ENCODE results near the gene GPSM1. TPM values are rescaled to one million over a fixed set of nuclear protein-coding genes. Genes with fewer than 3 reads are reported as not detected.

Gene GPSM1
- total RNA-seq (2014; rRNA removed; shearing (Covaris generic)), result 21.2 and 21.4 TPM in 2 replicates
- polyA plus RNA-seq (2015; cell fraction: cytosol; rRNA removed), result 25.9 and 33.0 TPM in 2 replicates
- polyA plus RNA-seq (2015; cell fraction: nucleus; rRNA removed), result 90.8 and 103 TPM in 2 replicates

GRCh38 chr9:136327304-136327974 is at the start of gene GPSM1:
Gene GPSM1 (plus strand): TSS chr9:136327539. CDS start chr9:136327696, 157 bp downstream.
- DNase-seq (ENCODE audit: low read depth, low spot score), result peak; percentile 26
- in situ Hi-C loops (cut with HindIII; ENCODE audit: low pct_unique_long_range_greater_than_20kb, low sequenced_read_pairs), result no loop called here

DNA sequence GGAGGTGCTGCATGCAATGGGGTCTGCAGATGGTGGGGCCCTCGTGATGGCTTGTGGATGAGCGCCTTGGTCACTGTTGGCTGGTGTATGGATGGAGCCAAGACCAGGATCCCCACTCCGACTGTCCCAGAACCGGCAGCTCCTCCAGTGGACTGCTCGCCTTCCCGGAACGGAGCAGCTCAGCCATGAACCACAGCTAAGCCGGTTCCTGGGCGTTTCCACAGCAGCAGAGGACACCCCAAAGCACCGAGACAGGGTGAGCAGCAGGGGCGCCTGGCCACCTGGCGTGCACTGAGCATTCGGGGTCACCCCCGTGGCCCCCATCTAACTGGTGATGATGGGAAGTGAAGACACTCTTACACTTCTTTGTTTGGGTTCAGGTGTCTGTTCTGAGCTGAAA is 49.6 kb upstream of the GPSM1 start:
- no peak for DNase-seq (ENCODE audit: low read depth, low spot score)

DNA sequence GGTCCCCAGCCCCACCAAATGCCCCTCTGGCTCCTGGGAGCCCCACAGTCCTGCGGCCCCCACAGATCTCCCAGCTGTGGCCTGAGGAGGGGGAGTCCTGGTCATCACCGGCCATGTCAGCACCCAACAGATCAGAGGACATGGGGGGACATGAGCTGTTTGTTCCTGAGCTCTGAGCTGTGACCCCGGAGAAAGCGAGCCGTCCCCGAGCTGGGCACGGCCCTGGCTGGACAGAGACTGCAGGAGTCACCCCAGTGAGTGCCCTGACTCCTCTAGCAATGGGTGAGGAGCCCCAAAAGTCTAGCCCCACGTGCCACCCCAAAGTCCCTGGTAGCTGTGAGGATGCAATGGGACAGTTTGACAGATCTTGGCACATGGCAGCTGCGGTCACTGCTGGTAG is 49.1 kb upstream of the GPSM1 start:
- no peak for DNase-seq (ENCODE audit: low read depth, low spot score)
- in situ Hi-C loops (cut with HindIII; ENCODE audit: low pct_unique_long_range_greater_than_20kb, low sequenced_read_pairs), result no loop called here

More for the DNA sequence above, 49.6 kb upstream of the GPSM1 start:
- in situ Hi-C loops (cut with HindIII; ENCODE audit: low pct_unique_long_range_greater_than_20kb, low sequenced_read_pairs), result no loop called here

- in situ Hi-C loops (cut with HindIII; ENCODE audit: low pct_unique_long_range_greater_than_20kb, low sequenced_read_pairs), result no loop called here
- no peak for DNase-seq (ENCODE audit: low read depth, low spot score)
These were observed 48.4 kb upstream of the GPSM1 start for GRCh38 chr9:136278894-136279293.

DNA sequence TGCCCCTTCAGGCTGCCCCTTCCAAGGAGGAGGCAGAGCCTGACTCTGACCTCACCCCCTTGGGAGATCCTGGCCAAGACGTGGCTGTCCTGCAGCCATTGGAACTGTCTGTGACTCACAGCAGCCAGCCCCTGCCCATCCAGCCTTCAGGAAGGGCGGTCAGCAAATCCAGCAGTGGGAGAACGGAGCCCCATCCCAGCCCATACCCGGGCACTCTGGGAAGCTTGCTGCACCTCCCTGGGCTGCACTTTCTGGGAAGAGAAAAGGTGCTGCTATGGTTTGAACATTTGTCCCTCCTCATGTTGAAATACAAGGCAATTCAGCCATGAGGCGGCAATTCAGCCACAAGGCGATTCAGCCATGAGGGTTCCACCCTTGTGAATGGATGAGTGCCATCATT is 47.9 kb upstream of the GPSM1 start:
- DNase-seq (ENCODE audit: low read depth, low spot score), result no peak
- in situ Hi-C loops (cut with HindIII; ENCODE audit: low pct_unique_long_range_greater_than_20kb, low sequenced_read_pairs), result no loop called here

DNA sequence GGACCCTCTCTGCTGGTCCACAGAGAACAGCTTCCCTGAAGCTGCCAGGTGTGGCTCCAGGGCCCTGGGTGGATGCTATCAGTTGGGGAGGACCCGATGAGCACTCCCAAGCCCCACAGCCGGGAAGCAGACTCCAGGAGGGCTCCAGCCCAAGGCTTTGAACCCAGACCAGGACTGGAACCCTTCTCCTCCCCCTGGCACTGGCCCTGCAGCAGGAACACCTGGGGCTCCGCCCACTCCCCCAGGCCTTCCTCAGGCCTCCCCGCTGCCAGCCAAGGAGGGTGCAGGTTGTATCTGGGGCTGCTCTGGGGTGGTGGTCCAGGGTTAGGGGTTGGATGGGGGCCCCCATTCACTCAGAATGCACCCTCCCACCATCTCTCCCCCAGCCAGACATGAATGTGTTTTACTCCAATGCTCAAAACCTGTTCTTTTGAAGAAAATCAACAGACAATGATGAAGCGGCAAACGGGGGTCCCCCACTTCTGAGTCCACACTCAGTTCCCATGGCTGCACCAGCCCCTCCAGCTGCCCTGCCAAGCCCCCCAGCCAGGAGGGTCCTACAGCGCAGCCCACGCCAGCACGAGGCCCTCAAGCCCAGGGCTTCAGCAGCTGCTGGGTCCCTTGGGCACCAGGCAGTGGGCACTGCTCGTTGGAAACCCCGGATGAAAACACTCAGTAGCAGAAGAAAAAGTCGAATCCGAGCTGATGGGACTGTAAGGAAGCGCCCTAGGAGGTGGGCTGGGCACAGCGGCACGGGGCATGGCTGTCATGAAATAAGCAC is 46.6 kb upstream of the GPSM1 start:
- no peak for DNase-seq (ENCODE audit: low read depth, low spot score)
- in situ Hi-C loops (cut with HindIII; ENCODE audit: low pct_unique_long_range_greater_than_20kb, low sequenced_read_pairs), result no loop called here

- DNase-seq (ENCODE audit: low read depth, low spot score), result no peak
- in situ Hi-C loops (cut with HindIII; ENCODE audit: low pct_unique_long_range_greater_than_20kb, low sequenced_read_pairs), result no loop called here
These were observed 45.7 kb upstream of the GPSM1 start for GRCh38 chr9:136281421-136282271.

DNA sequence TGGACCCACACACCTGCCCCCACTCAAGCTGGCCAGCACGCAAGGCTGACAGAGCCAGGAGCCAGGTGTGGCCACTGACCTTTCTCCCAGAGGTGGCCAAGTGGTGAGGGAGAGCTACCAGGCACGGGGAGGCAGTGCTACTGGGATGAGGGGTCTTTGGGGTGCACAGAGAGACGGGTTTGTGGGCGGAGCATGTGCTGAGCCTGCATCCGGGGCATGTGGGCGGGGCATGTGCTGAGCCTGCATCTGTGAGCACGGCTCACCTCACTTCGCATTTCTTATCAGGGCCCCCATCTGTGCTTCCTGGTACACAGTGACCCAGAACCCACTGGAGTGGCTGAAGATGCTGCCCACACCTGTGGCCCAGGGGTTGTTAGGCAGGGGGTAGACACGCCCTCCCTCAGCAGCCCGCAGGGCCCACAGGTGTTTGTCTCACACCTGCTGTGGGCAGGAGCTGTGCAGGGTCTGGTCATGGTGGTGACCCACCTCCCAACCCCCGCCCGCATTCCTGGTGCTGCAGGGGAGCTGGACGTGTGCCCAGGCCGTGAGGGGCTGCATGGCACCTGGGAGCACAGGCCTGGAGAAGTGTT is 45.0 kb upstream of the GPSM1 start:
- in situ Hi-C loops (cut with HindIII; ENCODE audit: low pct_unique_long_range_greater_than_20kb, low sequenced_read_pairs), result no loop called here
- no peak for DNase-seq (ENCODE audit: low read depth, low spot score)

- DNase-seq (ENCODE audit: low read depth, low spot score), result peak; percentile 78
- in situ Hi-C loops (cut with HindIII; ENCODE audit: low pct_unique_long_range_greater_than_20kb, low sequenced_read_pairs), result no loop called here
These were observed 43.8 kb upstream of the GPSM1 start for GRCh38 chr9:136283291-136284235.

- no peak for DNase-seq (ENCODE audit: low read depth, low spot score)
- in situ Hi-C loops (cut with HindIII; ENCODE audit: low pct_unique_long_range_greater_than_20kb, low sequenced_read_pairs), result no loop called here
These were observed 43.0 kb upstream of the GPSM1 start for GRCh38 chr9:136284311-136284710.

GRCh38 chr9:136284951-136285350 is 42.4 kb upstream of the GPSM1 start:
- in situ Hi-C loops (cut with HindIII; ENCODE audit: low pct_unique_long_range_greater_than_20kb, low sequenced_read_pairs), result no loop called here

DNA sequence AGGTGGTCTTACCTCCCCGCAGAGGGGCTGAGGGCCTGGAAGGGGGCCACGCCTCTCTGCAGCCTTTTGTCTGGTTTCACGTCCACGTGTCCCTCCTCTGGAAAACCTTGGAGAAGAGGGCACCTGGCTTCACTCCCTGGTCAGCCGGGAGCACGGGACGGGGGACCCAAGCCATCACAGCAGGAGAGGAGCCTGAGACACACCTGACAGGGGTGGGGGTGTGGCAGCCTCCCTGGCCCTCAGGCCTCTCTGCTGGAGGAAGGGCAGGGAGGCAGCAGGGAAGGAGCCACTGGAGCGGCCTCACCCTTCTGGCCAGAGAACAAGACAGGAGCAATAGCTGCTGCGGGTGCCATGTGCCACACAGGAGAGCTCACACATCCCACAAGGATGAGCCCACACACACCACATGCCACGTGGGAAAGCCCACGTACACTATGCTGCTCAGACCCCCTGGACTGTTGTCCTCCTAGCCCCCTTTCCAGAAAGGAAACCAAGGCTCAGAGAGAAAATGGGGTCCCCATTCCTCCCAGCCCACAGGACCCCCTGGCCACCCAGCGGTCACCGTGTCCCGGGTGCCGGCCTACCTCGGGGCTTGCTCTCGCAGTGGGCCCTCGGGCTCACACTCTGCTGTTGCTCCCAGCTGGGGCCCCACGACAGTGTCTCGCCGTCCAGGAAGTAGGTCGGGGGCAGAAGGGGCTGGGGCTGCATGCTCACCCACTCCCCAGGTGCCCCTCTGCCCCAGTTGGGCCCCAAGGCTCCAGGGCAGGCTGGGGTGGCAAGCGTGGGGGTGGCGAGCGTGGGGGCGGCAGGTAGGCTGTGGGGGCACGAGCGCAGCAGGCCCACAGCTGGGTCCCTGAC is 41.6 kb upstream of the GPSM1 start:
- in situ Hi-C loops (cut with HindIII; ENCODE audit: low pct_unique_long_range_greater_than_20kb, low sequenced_read_pairs), result no loop called here
- DNase-seq (ENCODE audit: low read depth, low spot score), result no peak

More at GRCh38 chr9:136284951-136285350, 42.4 kb upstream of the GPSM1 start:
- no peak for DNase-seq (ENCODE audit: low read depth, low spot score)

DNA sequence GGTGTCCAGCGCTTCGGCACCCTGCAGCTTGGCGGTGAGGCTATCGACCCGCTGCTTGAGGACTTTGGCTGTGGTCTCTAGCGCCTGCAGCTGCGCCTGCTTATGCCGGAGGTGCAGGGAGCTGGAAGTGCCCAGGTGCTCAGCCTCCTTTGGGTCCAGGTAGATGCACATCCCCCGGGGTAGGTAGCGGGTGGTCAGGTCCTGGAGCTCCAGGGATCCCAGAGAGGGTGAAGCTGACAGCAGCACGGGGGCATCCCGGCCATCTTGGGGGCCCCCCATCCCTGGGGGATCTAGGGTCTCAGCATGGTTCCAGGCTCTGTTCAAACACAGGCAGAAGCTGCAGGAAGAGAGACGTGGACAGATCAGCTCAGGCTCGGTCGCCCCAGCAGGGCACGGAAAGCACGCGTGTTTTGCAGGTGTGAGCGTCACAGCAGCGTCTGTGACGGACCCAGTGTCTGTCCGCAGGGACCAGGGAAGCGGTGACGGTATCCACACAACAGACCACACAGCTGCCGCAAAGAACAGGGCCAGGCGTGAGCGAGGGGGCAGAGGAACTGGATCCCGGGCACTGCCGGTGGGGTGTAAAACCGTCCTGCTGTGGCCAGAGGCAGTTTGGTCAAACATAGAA is 40.9 kb upstream of the GPSM1 start:
- DNase-seq (ENCODE audit: low read depth, low spot score), result no peak
- in situ Hi-C loops (cut with HindIII; ENCODE audit: low pct_unique_long_range_greater_than_20kb, low sequenced_read_pairs), result no loop called here

GRCh38 chr9:136286987-136287379 is 40.4 kb upstream of the GPSM1 start:
- in situ Hi-C loops (cut with HindIII; ENCODE audit: low pct_unique_long_range_greater_than_20kb, low sequenced_read_pairs), result no loop called here
- DNase-seq (ENCODE audit: low read depth, low spot score), result no peak

- in situ Hi-C loops (cut with HindIII; ENCODE audit: low pct_unique_long_range_greater_than_20kb, low sequenced_read_pairs), result no loop called here
- DNase-seq (ENCODE audit: low read depth, low spot score), result no peak
These were observed 39.2 kb upstream of the GPSM1 start for GRCh38 chr9:136287960-136288753.
